NCI-H1694 (cell line): ENCODE measurements around the gene CXCR6.

Experiments
- DNase-seq: peaks from one replicate; lab custom pipeline; 2025; lab: John Stamatoyannopoulos, UW

The CXCR6 gene

GRCh38 chr3:45943207-45943846, at the start of gene CXCR6:
TSS of gene CXCR6 (plus strand) at chr3:45943464. CDS start at chr3:45946482, 3,018 bp downstream.
- no peak for DNase-seq

DNA sequence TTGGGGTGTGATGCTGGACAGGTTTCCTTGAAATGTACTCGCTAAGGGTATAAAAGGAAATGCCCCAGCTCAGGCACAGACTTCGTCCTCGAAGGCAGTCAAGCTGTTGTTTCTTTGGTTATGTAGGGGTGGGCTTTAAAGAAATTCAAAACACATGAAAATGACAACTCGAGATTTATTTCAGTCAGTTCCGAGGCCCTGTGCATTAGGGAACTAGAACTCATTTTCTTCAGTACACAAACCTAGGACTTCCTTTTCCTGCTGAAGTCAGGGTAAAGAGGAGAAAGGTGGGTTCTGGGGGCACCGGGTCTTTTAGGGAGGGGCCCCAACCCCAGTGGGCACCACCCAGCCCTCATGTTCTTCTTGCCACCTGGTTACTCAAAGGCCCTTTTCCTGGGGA, 49.2 kb upstream of the CXCR6 start:
- DNase-seq, result no peak

DNA sequence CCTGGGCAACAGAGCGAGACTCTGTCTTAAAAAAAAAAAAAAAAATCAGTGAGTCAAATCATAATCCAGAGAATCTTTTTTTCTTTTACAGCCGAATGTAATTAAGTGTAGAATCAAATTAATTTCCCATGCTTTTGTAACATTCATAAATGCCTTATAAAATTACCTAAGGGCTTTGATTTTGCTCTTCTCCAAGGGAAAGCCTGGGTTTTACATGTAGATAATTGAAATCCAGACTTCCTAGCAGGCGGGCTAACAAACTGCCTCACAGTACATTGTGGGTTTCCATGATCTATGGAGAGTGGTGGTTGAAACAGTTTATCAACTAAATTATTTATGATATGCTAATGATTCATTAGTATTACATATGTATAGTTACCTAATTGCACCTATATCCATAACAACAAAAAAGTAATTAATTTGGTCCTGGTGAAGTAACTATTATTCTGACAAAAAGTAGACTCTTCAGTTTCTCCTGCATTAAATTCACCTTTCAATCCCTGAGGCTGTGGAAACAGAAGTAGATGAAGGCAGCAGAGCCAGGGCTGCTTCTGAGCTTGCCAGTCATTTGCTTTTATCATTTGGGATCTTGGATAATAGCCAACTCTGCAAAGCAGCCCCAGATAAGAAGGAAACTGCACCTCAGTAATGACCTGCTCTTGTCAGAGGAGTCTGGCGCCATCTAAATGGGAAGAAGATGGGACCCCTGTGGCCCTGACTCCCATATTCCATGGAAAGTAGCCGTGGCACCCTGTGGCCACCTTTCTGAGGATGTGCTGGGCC, 47.4 kb upstream of the CXCR6 start:
- DNase-seq, result no peak

GRCh38 chr3:45896956-45897355, 46.3 kb upstream of the CXCR6 start:
- DNase-seq, result no peak

GRCh38 chr3:45904931-45905330, 38.3 kb upstream of the CXCR6 start:
- DNase-seq, result no peak

DNA sequence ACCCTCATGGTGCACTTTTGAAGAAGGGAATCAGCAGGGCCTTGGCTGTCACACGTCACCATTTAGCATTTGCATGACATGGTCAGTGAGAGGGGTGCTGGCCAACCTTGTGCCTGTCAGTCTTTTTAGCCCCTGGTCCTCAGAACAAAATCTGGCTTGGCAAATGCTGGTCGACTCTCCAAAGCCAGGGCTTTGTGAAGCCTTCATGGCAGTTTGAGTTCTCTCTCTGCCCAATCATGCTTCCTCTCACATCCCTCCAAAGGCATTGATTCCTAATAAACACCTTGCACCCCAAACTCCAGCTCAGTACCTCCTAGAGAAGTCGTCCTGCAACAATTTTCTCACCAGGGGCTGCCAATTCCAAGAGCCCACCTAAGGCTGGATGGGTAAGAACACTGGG, 37.5 kb upstream of the CXCR6 start:
- no peak for DNase-seq

- no peak for DNase-seq
Measured at GRCh38 chr3:45906681-45907407, 36.4 kb upstream of the CXCR6 start.

DNA sequence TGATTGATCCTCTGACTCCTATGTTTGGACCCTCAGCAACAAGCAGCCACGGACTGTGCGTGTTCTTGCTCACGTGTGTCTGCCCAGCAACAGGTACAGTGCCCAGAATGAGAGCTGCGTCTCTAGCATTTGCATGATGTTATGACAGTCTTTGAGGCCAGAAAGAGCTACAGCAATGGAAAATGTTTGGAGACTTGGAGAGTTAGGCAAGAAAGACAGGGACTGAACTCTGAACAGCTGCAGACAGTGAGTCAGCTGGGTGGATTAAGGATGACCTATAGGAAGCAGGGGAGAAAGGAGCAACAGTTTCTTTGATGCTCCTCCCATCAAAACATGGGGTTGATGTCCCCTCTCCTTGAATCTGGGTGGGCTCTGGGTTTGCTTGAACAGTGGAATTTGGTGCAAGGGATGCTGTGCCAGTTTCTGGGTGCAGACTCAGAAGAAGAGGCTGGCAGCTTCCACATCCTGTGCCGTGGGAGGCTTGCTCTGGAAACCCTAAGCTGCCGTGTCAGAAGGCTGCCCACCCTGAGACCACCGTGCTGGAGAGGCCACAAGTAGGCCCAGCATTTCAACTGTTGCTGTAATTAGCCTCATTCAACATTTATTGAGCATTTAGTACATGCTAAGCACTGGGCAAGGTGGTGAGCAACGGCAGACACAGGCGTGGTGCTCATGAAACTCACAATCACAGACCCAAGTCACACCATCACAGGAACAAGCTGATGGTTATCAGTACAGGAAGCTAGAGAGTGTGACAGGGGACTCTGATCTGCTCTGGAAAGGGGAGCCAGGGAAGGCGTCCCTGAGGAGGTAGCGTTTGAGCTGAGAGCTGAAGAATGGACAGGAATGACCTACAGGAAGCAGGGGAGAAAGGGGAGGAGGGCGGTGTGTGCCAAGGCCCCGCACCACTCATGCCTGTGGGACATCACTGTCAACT, 35.2 kb upstream of the CXCR6 start:
- no peak for DNase-seq

DNA sequence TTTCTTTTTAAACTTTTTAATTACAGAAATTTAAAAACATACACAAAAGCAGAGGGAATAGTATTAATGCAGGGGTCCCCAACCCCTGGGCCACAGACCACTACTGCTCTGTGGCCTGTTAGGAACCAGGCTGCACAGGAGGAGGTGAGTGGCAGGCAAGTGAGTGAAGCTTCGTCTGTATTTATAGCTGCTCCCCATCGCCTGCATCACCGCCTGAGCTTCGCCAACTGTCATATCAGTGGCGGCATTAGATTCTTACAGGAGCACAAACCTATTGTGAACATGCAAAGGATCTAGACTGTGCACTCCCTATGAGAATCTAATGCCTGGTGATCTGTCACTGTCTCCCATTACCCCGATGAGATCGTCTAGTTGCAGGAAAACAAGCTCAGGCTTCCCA, 34.5 kb upstream of the CXCR6 start:
- DNase-seq, result no peak

DNA sequence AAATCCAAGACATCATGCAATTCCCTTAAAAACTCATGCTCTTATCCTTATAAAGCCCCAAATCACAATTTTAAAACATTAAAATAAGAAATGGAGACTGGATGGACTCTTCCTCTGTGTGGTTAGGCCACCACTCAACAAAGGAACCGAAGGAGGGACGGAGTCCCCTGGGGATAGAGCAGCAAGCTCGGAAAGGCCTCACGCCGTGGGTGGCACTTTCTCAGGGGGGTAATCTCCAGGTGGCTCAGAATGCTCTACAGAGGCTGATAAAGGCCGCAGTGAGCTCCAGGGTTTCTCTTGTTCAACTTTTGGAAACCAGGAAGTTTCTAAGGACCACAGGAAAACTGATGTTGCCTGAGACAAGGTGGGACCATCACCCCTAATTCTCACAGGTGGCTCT, 33.7 kb upstream of the CXCR6 start:
- no peak for DNase-seq

DNA sequence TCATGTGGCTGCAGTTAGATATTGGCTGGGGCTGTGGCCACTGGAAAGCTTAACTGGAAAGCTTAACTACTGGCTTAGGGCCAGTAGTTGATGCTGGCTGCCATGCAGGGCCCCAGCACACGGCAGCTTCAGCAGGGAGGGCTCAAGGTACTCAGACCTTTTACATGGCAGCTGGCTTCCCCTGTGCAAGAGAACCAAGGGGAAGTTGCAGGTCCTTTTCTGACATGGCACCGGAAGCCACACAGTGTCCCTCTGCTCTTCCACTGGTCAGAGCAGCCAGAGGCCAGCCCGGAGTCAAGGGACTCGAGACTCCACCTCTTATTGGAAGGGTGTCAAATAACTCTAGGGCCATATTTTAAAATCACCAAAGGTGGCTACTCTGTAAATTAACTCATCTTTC, 32.4 kb upstream of the CXCR6 start:
- no peak for DNase-seq

DNA sequence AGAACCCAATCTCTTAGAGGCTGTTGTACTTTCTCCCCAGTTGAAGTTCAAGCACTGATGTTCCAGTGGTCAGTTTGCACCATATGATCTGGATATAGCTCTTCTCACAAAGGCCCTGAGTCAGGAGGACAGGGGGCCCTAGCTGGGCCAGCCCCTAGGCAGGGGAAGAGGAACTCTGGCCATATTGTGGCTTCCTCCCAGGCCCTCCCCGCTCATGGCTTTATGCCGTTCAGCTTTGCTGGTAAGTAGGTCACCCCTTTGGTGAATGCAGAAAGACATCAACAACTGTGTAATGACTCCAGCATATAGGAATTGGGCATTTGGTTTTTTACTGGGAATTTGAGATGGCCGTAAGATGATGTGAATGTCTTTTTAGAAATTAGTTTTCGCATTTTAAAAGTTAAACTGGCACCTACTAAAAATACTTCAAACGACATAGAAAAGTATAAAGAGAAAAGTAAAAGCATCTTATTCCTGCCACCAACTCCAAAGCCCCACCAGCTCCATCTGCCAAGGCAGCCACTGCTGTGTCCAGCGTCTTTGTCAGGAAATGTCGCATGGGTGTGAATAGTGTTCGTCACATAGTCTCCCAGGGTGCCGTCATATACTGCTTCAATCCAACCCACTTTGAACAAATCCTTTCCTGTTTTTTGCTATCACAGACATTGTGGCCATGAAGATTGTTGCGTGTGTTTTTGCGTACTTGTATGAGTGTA, 31.6 kb upstream of the CXCR6 start:
- DNase-seq, result no peak

- no peak for DNase-seq
Measured at GRCh38 chr3:45912435-45912834, 30.8 kb upstream of the CXCR6 start.

GRCh38 chr3:45914362-45915058, 28.8 kb upstream of the CXCR6 start:
- DNase-seq, result no peak

DNA sequence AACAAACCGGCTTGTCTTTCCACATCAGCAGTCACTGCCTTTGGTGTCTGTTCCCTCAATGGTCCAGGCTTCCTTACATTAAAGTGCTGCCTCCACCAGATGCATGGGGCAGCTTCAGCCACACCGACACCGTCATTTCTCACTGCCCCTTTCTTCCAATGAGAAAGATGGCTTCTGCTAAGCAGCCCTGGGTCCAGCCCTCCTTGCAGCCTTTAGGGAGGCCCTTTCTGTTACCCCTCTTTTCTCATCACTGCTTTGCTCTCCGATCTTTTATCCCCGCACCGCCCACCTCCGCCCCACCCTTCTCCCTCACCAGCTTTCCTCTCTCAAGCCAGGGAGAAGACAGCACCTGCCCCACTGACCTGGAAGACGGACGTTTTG, 28.2 kb upstream of the CXCR6 start:
- no peak for DNase-seq

- DNase-seq, result no peak
Measured at GRCh38 chr3:45915518-45916231, 27.6 kb upstream of the CXCR6 start.

GRCh38 chr3:45917146-45917898, 25.9 kb upstream of the CXCR6 start:
- DNase-seq, result no peak

DNA sequence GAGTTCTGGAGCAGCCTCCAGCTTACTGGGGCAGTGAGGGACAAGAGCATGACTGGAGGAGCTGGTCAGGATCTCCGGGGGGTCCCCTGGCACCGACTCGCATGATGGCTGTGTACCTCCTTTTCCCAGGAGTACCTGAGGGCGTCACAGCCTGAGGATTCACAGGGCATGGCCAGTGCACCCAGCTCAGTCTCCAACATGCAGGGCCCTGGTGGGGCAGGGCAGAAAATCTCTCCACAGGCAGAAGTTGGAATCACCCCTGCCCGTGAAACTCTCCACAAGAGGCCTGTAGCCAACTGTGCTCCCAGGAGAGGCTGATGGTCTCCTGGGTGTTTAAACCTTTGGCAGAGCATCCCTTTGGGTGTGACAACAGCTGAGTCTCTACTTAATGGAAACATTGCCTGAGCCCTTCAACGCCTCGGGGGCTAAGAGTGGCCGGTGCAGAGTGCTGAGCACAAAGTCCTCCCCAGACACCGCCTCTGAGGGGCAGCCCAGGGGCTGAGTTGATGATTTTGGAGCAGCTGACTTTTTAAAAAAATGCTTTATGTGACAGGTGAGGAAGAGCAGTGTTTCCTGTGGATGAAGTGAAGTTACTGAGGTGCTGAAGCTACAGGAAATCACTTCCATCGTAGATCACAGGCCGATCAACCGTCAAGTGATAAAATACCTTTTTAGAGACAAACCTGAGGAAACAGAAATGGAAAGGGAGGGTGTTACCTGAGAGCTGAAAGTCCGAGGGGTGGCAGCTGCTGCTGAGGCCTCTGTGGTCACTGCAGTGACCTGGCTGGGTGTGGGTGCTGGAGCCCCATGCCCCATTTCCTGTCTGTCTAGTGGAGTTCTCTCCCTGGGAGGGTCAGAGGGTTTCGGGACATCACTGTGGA, 21.9 kb upstream of the CXCR6 start:
- DNase-seq, result no peak

DNA sequence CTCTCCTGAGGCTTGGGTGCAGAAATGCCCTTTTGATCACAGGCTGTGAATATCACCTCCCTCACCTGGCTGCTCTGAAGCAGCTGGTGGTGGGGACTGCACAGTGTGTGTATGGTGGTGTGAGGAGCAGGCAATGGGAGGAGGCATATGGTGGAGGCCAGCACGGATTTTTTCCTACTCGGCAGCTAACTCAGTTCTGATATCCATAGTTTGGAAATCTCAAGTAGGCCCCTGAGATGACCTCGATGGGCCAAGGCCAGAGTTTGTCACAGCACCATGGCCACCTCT, 21.3 kb upstream of the CXCR6 start:
- DNase-seq, result no peak
